NB4 (cell line): ENCODE results near the gene MZB1.

Experiments
- DNase-seq: peaks from one replicate; pipeline ENCODE4 v3.0.0; 2010; ENCODE audit warnings: low read depth
- H3K4me3 ChIP-seq: one replicate; pipeline ENCODE4 v1.5.1; 2011; ENCODE audit warnings: mild to moderate bottlenecking, low read depth, low read length, moderate library complexity
- CTCF ChIP-seq: IDR thresholded peaks from one replicate; pipeline ENCODE4 v1.5.1; 2012; ENCODE audit warnings: low read depth, low read length
- MAX ChIP-seq: IDR thresholded peaks from 2 replicates; pipeline ENCODE4 v1.6.1; 2011; ENCODE audit warnings: low read depth, low read length
- MYC ChIP-seq: IDR thresholded peaks from 2 replicates; pipeline ENCODE4 v1.6.1; 2011; ENCODE audit warnings: low read depth, low read length
- POLR2A ChIP-seq: IDR thresholded peaks from 2 replicates; pipeline ENCODE4 v1.6.1; 2011; ENCODE audit warnings: mild to moderate bottlenecking; ENCODE audit not compliant: insufficient read length; ENCODE audit errors: extremely low read depth

MZB1 gene

GRCh38 chr5:139395844-139396640 is 6.3 kb upstream of the MZB1 start:
- TF ChIP-seq MYC (no peak), CTCF (no peak), MAX (no peak), POLR2A (no peak)
- DNase-seq: no peak
- no peak overlapping the region for H3K4me3 ChIP-seq

- no peak for DNase-seq
- no peak for TF ChIP-seq CTCF
- no peak within 1 kb of the TSS for H3K4me3 ChIP-seq
Observed at GRCh38 chr5:139394654-139395566, 5.2 kb upstream of the MZB1 start, which contains the start of gene PROB1. Gene PROB1 (minus strand): TSS chr5:139395104. CDS start chr5:139395081, 23 bp downstream.

- no peak overlapping the region for H3K4me3 ChIP-seq
- DNase-seq: no peak
- no peak for TF ChIP-seq MAX
- TF ChIP-seq MYC: no peak
- no peak for TF ChIP-seq CTCF
- no peak for TF ChIP-seq POLR2A
Observed at GRCh38 chr5:139394123-139394653, 4.5 kb upstream of the MZB1 start.

GRCh38 chr5:139393497-139394122 is 3.9 kb upstream of the MZB1 start:
- no peak for DNase-seq
- H3K4me3 ChIP-seq: peak overlapping the region; percentile 70
- TF ChIP-seq CTCF (no peak), POLR2A (no peak), MYC (no peak), MAX (no peak)

- peak; percentile 96 for DNase-seq
- H3K4me3 ChIP-seq: peak overlapping the region; percentile 70
Observed at GRCh38 chr5:139392678-139393496, 3.2 kb upstream of the MZB1 start.

More at GRCh38 chr5:139392678-139393496, 3.2 kb upstream of the MZB1 start:
- peak; percentile 18 for TF ChIP-seq POLR2A
- peak; percentile 69 for TF ChIP-seq CTCF
- TF ChIP-seq MYC: peak; percentile 15
- peak; percentile 24 for TF ChIP-seq MAX
